Measurements from ENCODE around the gene CHRNA4.

CHRNA4 gene

DNA sequence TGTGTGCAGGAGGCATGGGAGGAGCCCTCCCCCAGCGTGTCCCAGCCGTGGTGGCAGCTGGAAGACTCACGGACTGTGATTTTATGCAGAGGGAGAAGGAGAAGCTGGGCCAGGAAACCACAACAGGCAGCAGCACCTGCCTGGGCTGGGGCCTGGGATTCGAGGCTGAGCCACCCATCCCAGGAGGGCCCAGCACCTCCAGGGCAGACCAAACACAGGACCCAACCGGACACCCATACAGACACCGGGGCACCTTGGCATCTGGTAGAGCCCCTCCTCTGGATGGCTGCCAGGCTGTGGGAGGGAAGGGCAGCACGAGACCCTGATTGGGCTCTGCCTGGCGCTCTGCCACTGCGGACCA is 41.7 kb upstream of the CHRNA4 start:
- DNase-seq (ENCODE audit: low read depth in 1 of 2, low spot score in 1 of 2): no peak
- no peak for TF ChIP-seq JUND (IDR thresholded peaks at IDR 0.05; ENCODE audit: low read depth)
- in situ Hi-C loops (cut with HindIII; ENCODE audit: low pct_unique_long_range_greater_than_20kb, low sequenced_read_pairs): no loop called here

DNA sequence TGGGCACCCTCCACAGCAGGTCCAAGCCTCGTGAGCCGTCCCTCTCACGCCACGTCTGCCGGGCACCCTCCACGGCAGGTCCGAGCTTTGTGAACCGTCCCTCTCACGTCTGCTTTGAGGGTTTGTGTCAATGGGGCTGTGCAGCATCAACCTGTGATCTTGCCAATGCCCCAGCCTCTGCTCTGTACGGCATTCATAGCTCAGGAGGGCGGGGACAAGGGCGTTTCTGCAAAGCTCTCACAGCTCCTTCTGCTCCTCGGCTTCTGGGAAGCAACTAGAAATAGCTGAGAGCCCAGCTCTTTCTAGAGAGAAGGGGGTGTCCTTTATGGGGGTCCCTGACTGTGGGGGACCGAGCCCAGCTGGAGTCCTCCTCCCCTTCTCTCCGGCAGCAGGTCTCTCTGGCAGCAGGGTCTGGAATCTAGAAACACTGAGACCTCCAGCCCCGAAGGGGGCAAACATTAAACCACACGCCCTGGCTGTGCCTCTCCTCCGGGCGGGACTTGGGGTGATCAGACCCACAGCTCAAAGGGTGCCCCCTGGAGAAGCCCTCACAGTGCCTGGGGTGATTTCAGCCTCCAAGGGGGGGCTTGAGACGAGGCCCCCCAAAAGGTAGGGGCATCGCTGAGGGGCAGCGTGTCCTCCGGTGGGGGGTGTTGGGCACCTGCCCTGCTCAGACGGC is 41.2 kb upstream of the CHRNA4 start:
- TF ChIP-seq JUND (IDR thresholded peaks at IDR 0.05; ENCODE audit: low read depth): no peak
- in situ Hi-C loops (cut with HindIII; ENCODE audit: low pct_unique_long_range_greater_than_20kb, low sequenced_read_pairs): no loop called here
- peak in 1 of 2 experiments; percentile 45 for DNase-seq (ENCODE audit: low read depth in 1 of 2, low spot score in 1 of 2)

DNA sequence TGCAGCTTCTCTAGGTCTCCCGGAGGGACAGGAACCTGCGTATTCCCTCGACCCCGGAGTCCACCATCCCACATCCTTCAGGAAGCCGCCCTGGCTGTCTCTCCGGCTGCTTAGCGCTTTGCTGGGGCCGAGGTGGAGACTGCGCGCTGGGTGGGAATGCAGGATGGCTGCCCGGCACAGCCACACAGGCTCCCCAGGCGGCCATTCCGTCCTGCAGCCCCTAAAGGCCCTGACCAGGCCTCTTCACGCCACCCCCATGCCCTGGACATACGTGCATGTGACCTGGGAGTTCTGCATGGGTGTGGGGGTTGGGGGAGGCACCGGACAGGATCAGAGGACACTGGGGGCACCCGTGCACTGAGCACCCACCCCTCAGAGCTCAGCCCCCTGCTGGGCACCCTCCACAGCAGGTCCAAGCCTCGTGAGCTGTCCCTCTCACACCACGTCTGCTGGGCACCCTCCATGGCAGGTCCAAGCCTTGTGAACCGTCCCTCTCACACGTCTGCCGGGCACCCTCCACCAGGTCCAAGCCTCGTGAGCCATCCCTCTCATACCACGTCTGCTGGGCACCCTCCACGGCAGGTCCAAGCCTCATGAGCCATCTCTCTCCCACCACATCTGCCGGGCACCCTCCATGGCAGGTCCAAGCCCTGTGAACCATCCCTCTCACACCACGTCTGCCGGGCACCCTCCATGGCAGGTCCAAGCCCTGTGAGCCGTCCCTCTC is 40.4 kb upstream of the CHRNA4 start:
- in situ Hi-C loops (cut with HindIII; ENCODE audit: low pct_unique_long_range_greater_than_20kb, low sequenced_read_pairs): no loop called here
- no peak for DNase-seq (ENCODE audit: low read depth in 1 of 2, low spot score in 1 of 2)

DNA sequence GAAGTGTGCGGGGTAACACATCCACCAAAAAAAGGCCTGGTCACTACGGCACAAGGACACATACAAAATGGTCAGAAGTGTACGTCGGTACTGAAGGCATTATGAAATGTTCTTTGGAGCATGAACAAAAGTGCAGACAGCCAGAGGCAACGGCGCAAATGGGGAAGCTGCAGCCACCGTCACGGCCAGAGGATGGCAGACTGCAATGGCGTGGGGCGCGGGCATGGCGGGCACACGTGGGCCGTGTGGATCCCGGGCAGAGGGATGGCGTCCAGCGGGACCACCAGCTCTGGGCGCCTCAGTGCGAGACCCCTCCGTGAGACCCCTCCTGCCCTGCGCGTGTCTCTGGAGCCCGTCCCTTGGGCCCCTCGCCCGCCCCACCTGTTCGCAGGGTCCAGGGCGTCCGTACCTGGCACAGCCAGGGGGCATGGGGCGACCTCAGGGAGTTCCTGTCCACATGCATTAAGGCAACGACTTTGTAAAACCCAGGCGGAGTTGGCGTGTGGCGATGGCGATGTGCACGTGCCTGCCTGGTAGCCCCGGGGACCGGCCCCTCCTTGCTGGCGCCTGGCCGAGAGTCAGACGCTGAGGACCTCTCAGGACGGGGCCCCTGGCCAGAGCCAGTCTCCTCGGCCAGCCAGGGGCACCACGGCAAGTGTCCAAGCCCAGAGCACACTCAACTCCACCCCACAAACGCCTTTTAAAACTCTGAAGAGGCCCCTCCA is 39.5 kb upstream of the CHRNA4 start:
- no peak for TF ChIP-seq JUND (IDR thresholded peaks at IDR 0.05; ENCODE audit: low read depth)
- in situ Hi-C loops (cut with HindIII; ENCODE audit: low pct_unique_long_range_greater_than_20kb, low sequenced_read_pairs): no loop called here
- no peak for DNase-seq (ENCODE audit: low read depth in 1 of 2, low spot score in 1 of 2)

More for the DNA sequence above, 40.4 kb upstream of the CHRNA4 start:
- no peak for TF ChIP-seq JUND (IDR thresholded peaks at IDR 0.05; ENCODE audit: low read depth)

DNA sequence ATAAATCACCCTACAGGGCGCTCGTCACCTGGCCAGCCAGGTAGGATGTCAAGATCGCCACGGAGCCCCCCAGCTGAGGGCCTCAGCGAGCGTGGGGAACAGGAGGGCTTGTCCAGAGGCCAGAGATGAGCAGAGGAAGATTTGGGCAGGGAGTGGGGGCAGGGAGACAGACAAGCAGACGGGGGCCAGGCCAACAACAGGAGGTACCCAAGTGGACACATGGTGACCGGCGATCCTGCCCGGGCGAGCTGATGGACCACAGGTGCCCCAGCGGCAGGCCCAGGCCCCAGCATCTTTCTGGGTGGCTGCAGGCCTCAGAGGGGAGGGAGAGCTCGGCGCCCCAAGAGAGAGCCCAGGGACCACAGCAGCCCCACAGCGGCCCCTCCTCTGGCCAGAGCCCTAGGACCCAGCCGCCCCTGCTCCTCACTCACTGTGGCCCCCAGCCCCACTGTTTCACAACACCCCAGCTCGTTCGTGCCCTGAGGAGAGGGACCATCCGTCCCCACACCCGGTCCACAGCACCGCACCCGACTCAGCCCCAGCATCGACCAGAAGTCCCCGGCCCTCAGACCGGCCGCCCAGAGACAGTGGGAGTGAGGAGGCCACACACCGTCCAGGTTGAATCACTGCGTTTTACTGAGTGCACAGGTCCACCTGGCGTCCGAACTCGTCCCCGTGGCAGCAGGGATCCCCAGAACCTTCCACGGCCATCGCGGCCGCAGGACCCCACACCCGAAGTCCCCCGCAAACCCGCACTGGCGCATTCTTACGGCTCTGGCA is 38.6 kb upstream of the CHRNA4 start:
- in situ Hi-C loops (cut with HindIII; ENCODE audit: low pct_unique_long_range_greater_than_20kb, low sequenced_read_pairs): no loop called here
- TF ChIP-seq JUND (IDR thresholded peaks at IDR 0.05; ENCODE audit: low read depth): no peak
- no peak for DNase-seq (ENCODE audit: low read depth in 1 of 2, low spot score in 1 of 2)

DNA sequence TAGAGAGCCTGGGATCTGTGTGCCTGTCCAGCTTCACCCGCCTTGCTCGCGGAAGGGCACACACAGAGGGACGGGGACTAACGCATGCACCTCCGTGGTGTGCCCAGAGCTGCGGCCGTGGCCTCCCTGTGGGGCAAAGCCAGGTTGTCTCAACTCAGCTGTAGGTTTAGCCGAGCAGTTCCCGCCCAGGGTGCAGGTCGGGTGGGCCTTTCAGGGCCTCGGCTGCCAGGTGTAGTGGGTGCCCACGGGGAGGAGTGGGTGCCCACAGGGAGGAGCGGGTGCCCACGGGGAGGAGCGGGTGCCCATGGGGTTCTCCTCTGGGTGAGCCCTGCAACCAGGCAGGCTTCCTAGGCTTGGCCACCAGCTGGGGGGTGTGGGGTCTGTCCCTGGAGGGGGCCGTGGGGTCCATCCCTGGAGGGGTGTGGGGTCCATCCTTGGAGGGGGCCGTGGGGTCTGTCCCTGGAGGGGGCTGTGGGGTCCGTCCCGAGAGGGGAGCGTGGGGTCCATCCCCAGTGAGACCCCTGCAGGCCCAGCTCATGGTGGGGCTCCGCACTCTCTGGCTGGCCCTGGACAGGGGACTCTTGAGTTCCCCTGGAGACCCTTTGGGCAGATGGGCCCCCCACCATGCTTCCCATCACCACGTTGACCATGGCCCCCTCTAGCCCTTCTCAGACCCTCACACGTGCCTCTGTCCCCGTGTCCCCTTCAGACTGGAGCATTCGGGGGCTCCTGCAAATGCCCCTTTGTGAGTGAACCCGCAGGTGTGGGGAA is 37.8 kb upstream of the CHRNA4 start:
- TF ChIP-seq JUND (IDR thresholded peaks at IDR 0.05; ENCODE audit: low read depth): no peak
- DNase-seq (ENCODE audit: low read depth in 1 of 2, low spot score in 1 of 2): no peak
- in situ Hi-C loops (cut with HindIII; ENCODE audit: low pct_unique_long_range_greater_than_20kb, low sequenced_read_pairs): no loop called here

DNA sequence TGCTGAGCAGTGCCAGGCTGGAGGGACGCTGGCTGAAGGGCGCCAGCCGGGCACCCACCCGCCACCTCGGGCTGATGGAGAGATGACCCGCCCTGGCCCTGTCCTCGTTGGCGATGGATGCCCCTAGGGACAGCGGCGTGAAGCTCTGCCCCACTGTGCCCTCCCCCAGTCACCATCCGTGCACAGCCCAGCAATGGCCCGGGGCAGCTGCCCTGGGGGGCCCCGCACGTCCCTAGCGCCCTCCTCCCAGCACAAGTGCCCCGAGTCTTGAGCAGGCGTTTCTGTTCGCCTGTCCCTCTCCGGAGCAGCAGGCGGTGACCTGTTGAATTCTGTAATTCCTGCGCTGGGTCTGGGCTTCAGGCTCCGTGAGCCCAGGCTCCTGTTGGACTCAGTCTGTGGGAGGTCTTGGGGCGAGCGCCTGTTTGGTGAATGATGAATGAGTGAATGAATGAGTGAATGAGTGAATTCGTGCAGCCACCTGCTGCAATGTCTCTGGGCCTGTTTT is 36.8 kb upstream of the CHRNA4 start:
- in situ Hi-C loops (cut with HindIII; ENCODE audit: low pct_unique_long_range_greater_than_20kb, low sequenced_read_pairs): no loop called here
- no peak for DNase-seq (ENCODE audit: low read depth in 1 of 2, low spot score in 1 of 2)
- no peak for TF ChIP-seq JUND (IDR thresholded peaks at IDR 0.05; ENCODE audit: low read depth)

DNA sequence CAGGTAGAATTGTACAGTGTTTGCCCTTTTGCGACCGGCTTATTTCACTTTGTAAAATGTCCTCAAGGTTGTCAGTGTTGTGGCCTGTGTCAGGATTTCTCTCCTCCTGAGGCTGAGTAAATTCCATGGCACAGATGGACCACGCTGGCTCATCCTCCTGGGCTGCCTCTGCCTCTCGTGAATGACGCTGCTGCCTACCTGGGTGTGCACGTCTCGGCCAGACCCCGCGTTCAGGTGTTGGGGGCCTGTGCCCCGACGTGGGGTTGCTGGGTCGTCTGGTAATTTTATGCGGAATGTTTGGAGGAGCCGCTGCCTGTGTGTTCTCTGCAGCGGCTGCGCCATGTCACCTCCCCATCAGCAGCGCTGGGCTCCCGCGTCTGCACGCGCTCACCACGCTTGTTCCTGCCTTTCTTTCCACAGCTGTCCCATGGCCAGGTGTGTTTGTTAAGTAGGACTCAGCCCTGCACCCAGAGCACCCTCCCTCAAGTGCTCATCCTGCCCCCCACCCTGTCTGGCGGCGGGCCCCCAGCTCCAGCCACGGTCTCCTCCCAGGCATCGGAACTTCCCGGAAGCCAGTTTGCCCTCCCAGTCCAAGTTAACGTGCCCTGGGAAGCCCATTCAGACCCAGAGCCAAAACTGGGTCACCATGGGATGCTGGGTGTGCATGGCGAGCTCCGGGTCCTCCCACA is 36.1 kb upstream of the CHRNA4 start:
- DNase-seq (ENCODE audit: low read depth in 1 of 2, low spot score in 1 of 2): no peak
- in situ Hi-C loops (cut with HindIII; ENCODE audit: low pct_unique_long_range_greater_than_20kb, low sequenced_read_pairs): no loop called here
- no peak for TF ChIP-seq JUND (IDR thresholded peaks at IDR 0.05; ENCODE audit: low read depth)

DNA sequence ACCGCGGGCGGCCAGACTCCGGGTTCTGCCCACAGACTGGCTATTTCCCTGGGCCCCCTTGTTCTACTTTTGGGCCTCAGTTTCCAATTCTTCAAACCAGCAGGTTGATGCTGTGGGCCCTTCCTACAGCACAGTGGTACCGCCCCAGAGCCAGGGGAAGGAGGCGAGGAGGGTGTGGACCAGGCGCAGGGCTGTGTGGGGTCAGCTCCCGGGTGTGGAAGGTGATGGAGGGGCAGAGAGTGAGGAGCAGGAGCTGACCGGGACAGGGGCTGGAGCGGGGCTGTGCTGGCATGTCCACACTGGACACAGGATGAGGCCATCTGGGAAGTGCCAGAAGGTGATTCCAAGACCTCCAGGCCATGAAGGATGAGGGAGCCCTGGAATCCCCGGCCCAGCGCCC is 35.2 kb upstream of the CHRNA4 start:
- no peak for DNase-seq (ENCODE audit: low read depth in 1 of 2, low spot score in 1 of 2)
- in situ Hi-C loops (cut with HindIII; ENCODE audit: low pct_unique_long_range_greater_than_20kb, low sequenced_read_pairs): no loop called here
- TF ChIP-seq JUND (IDR thresholded peaks at IDR 0.05; ENCODE audit: low read depth): no peak

DNA sequence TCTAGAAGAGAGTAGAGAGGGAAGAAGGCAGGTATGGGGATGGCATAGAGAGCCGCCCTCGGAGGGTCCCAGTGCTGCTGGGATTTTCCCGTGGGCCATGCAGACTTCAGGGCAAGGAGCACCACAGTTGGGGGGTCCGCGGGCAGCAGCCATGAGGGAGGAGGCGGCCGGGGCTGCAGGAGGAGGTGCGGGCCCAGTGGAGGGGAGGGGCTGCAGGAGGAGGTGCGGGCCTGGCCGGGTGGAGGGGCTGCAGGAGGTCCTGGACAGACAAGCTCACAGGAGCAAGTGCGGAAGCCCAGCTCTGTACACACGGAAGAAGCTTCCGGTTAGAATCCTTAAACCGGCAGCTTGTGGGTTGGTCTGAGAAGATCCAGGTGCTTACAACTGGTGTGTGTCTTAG is 34.6 kb upstream of the CHRNA4 start:
- no peak for TF ChIP-seq JUND (IDR thresholded peaks at IDR 0.05; ENCODE audit: low read depth)
- in situ Hi-C loops (cut with HindIII; ENCODE audit: low pct_unique_long_range_greater_than_20kb, low sequenced_read_pairs): no loop called here
- DNase-seq (ENCODE audit: low read depth in 1 of 2, low spot score in 1 of 2): no peak

DNA sequence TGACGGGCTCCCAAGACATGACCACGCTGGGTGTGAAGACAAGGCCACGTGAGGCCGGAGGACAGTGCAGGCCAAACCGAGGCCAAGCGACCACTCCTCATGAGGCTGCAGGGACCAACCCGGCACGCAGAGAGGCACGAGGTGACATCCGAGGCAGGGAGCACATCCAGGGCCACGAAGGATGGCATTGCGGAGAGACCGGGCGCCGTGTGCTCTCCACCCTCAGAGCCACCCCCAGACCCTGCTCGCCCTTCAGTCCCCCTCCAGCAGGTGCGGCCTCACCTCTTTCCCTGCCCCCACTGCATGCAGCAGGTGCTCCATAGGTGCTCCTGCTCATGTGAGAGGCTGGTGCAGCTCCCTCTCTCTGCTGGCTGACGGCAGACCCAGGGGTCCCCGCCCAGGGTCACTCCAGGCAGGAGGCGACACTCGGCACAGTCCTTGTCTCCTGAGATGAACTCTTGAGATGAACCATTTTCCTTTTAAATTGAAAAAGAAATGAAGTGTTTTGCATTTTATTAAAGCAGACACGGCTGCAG is 33.8 kb upstream of the CHRNA4 start:
- no peak for DNase-seq (ENCODE audit: low read depth in 1 of 2, low spot score in 1 of 2)
- in situ Hi-C loops (cut with HindIII; ENCODE audit: low pct_unique_long_range_greater_than_20kb, low sequenced_read_pairs): no loop called here
- TF ChIP-seq JUND (IDR thresholded peaks at IDR 0.05; ENCODE audit: low read depth): no peak
